Endodermal cell (in vitro differentiated cells): Measurements from ENCODE around the gene ARHGDIG. TPM values are rescaled to one million over a fixed set of nuclear protein-coding genes. Genes with fewer than 3 reads are reported as not detected.
A peak's percentile ranks its signal among the peaks of the same experiment; 100 is the strongest.

Experiments
- DNase-seq: peaks from one replicate; pipeline ENCODE4 v3.0.0-alpha.2; 2017
- H3K27ac ChIP-seq: 2 replicates; pipeline ENCODE4 v1.5.1; 2013; ENCODE audit warnings: mild to moderate bottlenecking, low read depth, low read length, moderate library complexity
- H3K27me3 ChIP-seq: 2 replicates; pipeline ENCODE4 v1.6.1; 2013; ENCODE audit warnings: mild to moderate bottlenecking, low read length, moderate library complexity; ENCODE audit not compliant: insufficient read depth, control insufficient read depth, poor library complexity, severe bottlenecking
- H3K36me3 ChIP-seq: 2 replicates; pipeline ENCODE4 v1.7.0; 2013; ENCODE audit warnings: mild to moderate bottlenecking, low read length, moderate library complexity; ENCODE audit not compliant: control insufficient read depth, insufficient read depth
- H3K4me1 ChIP-seq: one replicate; pipeline ENCODE4 v1.7.0; 2013; ENCODE audit warnings: low read length; ENCODE audit not compliant: control insufficient read depth, insufficient read depth
- H3K4me3 ChIP-seq: 2 replicates; pipeline ENCODE4 v1.5.1; 2013; ENCODE audit warnings: mild to moderate bottlenecking, low read length, moderate library complexity
- H3K9ac ChIP-seq: 2 replicates; pipeline ENCODE4 v1.6.1; 2013; ENCODE audit warnings: mild to moderate bottlenecking, low read length, moderate library complexity; ENCODE audit not compliant: poor library complexity, severe bottlenecking; ENCODE audit errors: extremely low read depth
- H3K9me3 ChIP-seq: 2 replicates; pipeline ENCODE4 v1.6.1; 2013; ENCODE audit warnings: mild to moderate bottlenecking, low read length, moderate library complexity; ENCODE audit not compliant: control insufficient read depth
- H3K27ac Mint-ChIP-seq: 2 replicates; pipeline ENCODE4 v1.8.0; 2020; ENCODE audit warnings: mixed read lengths
- H3K27me3 Mint-ChIP-seq: 2 replicates; pipeline ENCODE4 v1.8.0; 2021; ENCODE audit warnings: mild to moderate bottlenecking, mixed read lengths; ENCODE audit not compliant: insufficient read depth
- H3K36me3 Mint-ChIP-seq: 2 replicates; pipeline ENCODE4 v1.8.0; 2020; ENCODE audit warnings: low read depth, mixed read lengths
- H3K4me1 Mint-ChIP-seq: 2 replicates; pipeline ENCODE4 v1.8.0; 2020; ENCODE audit warnings: mixed read lengths
- H3K4me3 Mint-ChIP-seq: 2 replicates; pipeline ENCODE4 v1.8.0; 2020; ENCODE audit warnings: mild to moderate bottlenecking, moderate library complexity, mixed read lengths
- H3K9me3 Mint-ChIP-seq: 2 replicates; pipeline ENCODE4 v1.8.0; 2020; ENCODE audit warnings: mild to moderate bottlenecking, mixed read lengths
- CTCF ChIP-seq: fragments of 200-600 bp; sonication (generic); conservative IDR thresholded peaks from 2 replicates; pipeline ENCODE4 v1.5.0; 2021; ENCODE audit warnings: antibody characterized with exemption, mild to moderate bottlenecking
- WGBS, 2 experiments: methylation state at CpG; one replicate each; pipeline versions ENCODE4 v1.1.5 to v1.1.7; 2013; ENCODE audit warnings: missing lambda C conversion rate in 2 of 2, mixed read lengths in 1 of 2; ENCODE audit not compliant: insufficient coverage in 1 of 2, insufficient read length in 1 of 2; 5-methylcytosine and 5-hydroxymethylcytosine counted together
- total RNA-seq, 2 donors: library from RNA; stranded (reverse); fragmentation: NEBNext Ultra II Directional in 1 of 2; extraction: Animal tissue kit (Norgen Biotek cat#: 25700) in 1 of 2; gene quantifications; 2 replicates in 1 of 2; 3 replicates in 1 of 2; pipeline ENCODE4 v1.2.1, GENCODE V29; 2021

The ARHGDIG gene
- total RNA-seq, 2 donors from 2014 or later: 6.8 to 19.2 TPM

- H3K27ac Mint-ChIP-seq: peak overlapping the region; percentile 52
- H3K27me3 Mint-ChIP-seq: no peaks in the 10 kb centered on the region
- H3K4me3 Mint-ChIP-seq: no peak overlapping the region
These were observed 42.2 kb downstream of the ARHGDIG start for GRCh38 chr16:322476-323143.

GRCh38 chr16:324201-324450 is 43.7 kb downstream of the ARHGDIG start:
- no peak overlapping the region for H3K4me3 Mint-ChIP-seq
- H3K27me3 ChIP-seq: no peaks in the 10 kb centered on the region
- peaks cover 17% of the 10 kb centered on the region for H3K4me1 Mint-ChIP-seq
- no peaks in the 10 kb centered on the region for H3K4me1 ChIP-seq
- peak; percentile 0 for TF ChIP-seq CTCF
- H3K9ac ChIP-seq: no peak overlapping the region
- no peak for DNase-seq
- H3K9me3 ChIP-seq: no peaks in the 10 kb centered on the region
- peaks cover 12% of the 10 kb centered on the region for H3K36me3 Mint-ChIP-seq
- peak overlapping the region; percentile 69 for H3K27ac Mint-ChIP-seq
- H3K27me3 Mint-ChIP-seq: no peaks in the 10 kb centered on the region
- 89 to 92% methylated on average over 12 to 17 of the region's 17 CpGs for WGBS, 2 experiments
- H3K9me3 Mint-ChIP-seq: no peaks in the 10 kb centered on the region
- peaks cover 13% of the 10 kb centered on the region for H3K36me3 ChIP-seq
- H3K27ac ChIP-seq: no peak overlapping the region
- no peak overlapping the region for H3K4me3 ChIP-seq

More at GRCh38 chr16:322476-323143, 42.2 kb downstream of the ARHGDIG start:
- Histone ChIP-seq H3K9ac (no peak overlapping the region), H3K36me3 (peaks cover 24% of the 10 kb centered on the region), H3K27ac (no peak overlapping the region), H3K4me1 (no peaks in the 10 kb centered on the region), H3K27me3 (no peaks in the 10 kb centered on the region), H3K4me3 (no peak overlapping the region), H3K9me3 (no peaks in the 10 kb centered on the region)
- no peak for DNase-seq
- WGBS, 2 experiments: 93 to 94% methylated on average over 8 to 13 of the region's 13 CpGs
- no peak for TF ChIP-seq CTCF
- Mint-ChIP-seq H3K4me1 (peaks cover 23% of the 10 kb centered on the region), H3K9me3 (no peaks in the 10 kb centered on the region), H3K36me3 (peaks cover 20% of the 10 kb centered on the region)

- no peaks in the 10 kb centered on the region for H3K27me3 Mint-ChIP-seq
- WGBS, 2 experiments: 90 to 92% methylated on average over 38 to 55 of the region's 55 CpGs
- no peak for TF ChIP-seq CTCF
These were observed 44.3 kb downstream of the ARHGDIG start for GRCh38 chr16:324451-325334.

More at GRCh38 chr16:324451-325334, 44.3 kb downstream of the ARHGDIG start:
- H3K4me3 ChIP-seq: no peak overlapping the region
- no peaks in the 10 kb centered on the region for H3K9me3 ChIP-seq
- no peaks in the 10 kb centered on the region for H3K27me3 ChIP-seq
- H3K27ac ChIP-seq: no peak overlapping the region
- DNase-seq: no peak
- Mint-ChIP-seq H3K36me3 (peaks cover 9% of the 10 kb centered on the region), H3K4me3 (no peak overlapping the region), H3K27ac (peak overlapping the region; percentile 69), H3K9me3 (no peaks in the 10 kb centered on the region), H3K4me1 (peaks cover 16% of the 10 kb centered on the region)
- H3K9ac ChIP-seq: no peak overlapping the region
- H3K4me1 ChIP-seq: no peaks in the 10 kb centered on the region
- H3K36me3 ChIP-seq: peaks cover 7% of the 10 kb centered on the region
